CD14-positive monocyte (primary cell): Measurements from ENCODE around the gene CTNND2. TPM values are rescaled to one million over a fixed set of nuclear protein-coding genes. Genes with fewer than 3 reads are reported as not detected.

Experiments
- DNase-seq, 3 donors: peaks; one replicate each; pipeline ENCODE4 v3.0.0-alpha.2; 2011 to 2022
- H2AFZ ChIP-seq: 2 replicates; pipeline ENCODE4 v1.6.0; 2012; ENCODE audit warnings: mild to moderate bottlenecking, low read depth, low read length, inconsistent platforms; ENCODE audit not compliant: insufficient read depth, poor library complexity, severe bottlenecking
- H3K27ac ChIP-seq, 2 donors: 1 replicate in 1 of 2; 2 replicates in 1 of 2; pipeline ENCODE4 v1.5.1; 2012 to 2013; ENCODE audit warnings: low read length in 2 of 2, control low read depth in 1 of 2, inconsistent platforms in 1 of 2, low read depth in 1 of 2, mild to moderate bottlenecking in 1 of 2
- H3K27me3 ChIP-seq, 2 donors: one replicate each; pipeline versions ENCODE4 v1.6.0 to v1.6.1; 2011 to 2013; ENCODE audit warnings: low read length in 2 of 2; ENCODE audit not compliant: control insufficient read depth in 2 of 2, insufficient read depth in 2 of 2
- H3K36me3 ChIP-seq, 2 donors: replicated peaks in 1 of 2; 1 replicate in 1 of 2; 2 replicates in 1 of 2; pipeline versions ENCODE4 v1.5.1 to v1.6.1; 2012 to 2013; ENCODE audit warnings: low read length in 2 of 2, control low read depth in 1 of 2, inconsistent platforms in 1 of 2, mild to moderate bottlenecking in 1 of 2; ENCODE audit not compliant: insufficient read depth in 2 of 2, control insufficient read depth in 1 of 2
- H3K4me1 ChIP-seq, 2 donors: 1 replicate in 1 of 2; 2 replicates in 1 of 2; pipeline versions ENCODE4 v1.5.1 to v1.6.1; 2012 to 2013; ENCODE audit warnings: low read length in 2 of 2, control low read depth in 1 of 2, inconsistent platforms in 1 of 2, mild to moderate bottlenecking in 1 of 2, moderate library complexity in 1 of 2; ENCODE audit not compliant: insufficient read depth in 2 of 2, control insufficient read depth in 1 of 2
- H3K4me2 ChIP-seq: replicated peaks from 2 replicates; pipeline ENCODE3; 2012; ENCODE audit warnings: low read length, moderate library complexity, mild to moderate bottlenecking; ENCODE audit not compliant: poor library complexity, severe bottlenecking; ENCODE audit errors: extremely low read depth
- H3K4me3 ChIP-seq, 3 experiments: fragments of 200-600 bp in 1 of 3; sonication (generic) in 1 of 3; replicated peaks in 1 of 3; 1 replicate in 2 of 3; 2 replicates in 1 of 3; pipeline ENCODE4 v1.5.1; 2011 to 2013; ENCODE audit warnings: low read length in 3 of 3, mild to moderate bottlenecking in 3 of 3, control low read depth in 2 of 3, low read depth in 2 of 3, inconsistent platforms in 1 of 3, moderate library complexity in 1 of 3
- H3K79me2 ChIP-seq: 2 replicates; pipeline ENCODE4 v1.6.0; 2012; ENCODE audit warnings: mild to moderate bottlenecking, control low read depth, inconsistent platforms, low read length, moderate library complexity; ENCODE audit not compliant: insufficient read depth
- H3K9ac ChIP-seq: 2 replicates; pipeline ENCODE4 v1.6.0; 2017; ENCODE audit warnings: low read length, mild to moderate bottlenecking; ENCODE audit not compliant: insufficient read depth, poor library complexity, severe bottlenecking
- H3K9me3 ChIP-seq, 2 donors: replicated peaks in 1 of 2; 1 replicate in 1 of 2; 2 replicates in 1 of 2; pipeline versions ENCODE4 v1.5.1 to v1.6.1; 2012 to 2013; ENCODE audit warnings: low read length in 2 of 2, control low read depth in 1 of 2; ENCODE audit not compliant: control insufficient read depth in 1 of 2, insufficient read depth in 1 of 2
- H4K20me1 ChIP-seq: 2 replicates; pipeline ENCODE4 v1.6.0; 2012; ENCODE audit warnings: mild to moderate bottlenecking, low read length, control low read depth, moderate library complexity; ENCODE audit not compliant: insufficient read depth
- H3K27ac Mint-ChIP-seq, 7 donors: one replicate each; pipeline ENCODE4 v1.8.0; 2020; ENCODE audit warnings: mild to moderate bottlenecking in 7 of 7, mixed read lengths in 7 of 7, moderate library complexity in 6 of 7, inconsistent platforms in 2 of 7
- H3K27me3 Mint-ChIP-seq, 3 donors: one replicate each; pipeline ENCODE4 v1.8.0; 2021 to 2022; ENCODE audit warnings: low read depth in 3 of 3, mild to moderate bottlenecking in 3 of 3, mixed read lengths in 3 of 3, moderate library complexity in 3 of 3, inconsistent platforms in 1 of 3
- H3K36me3 Mint-ChIP-seq, 2 donors: one replicate each; pipeline ENCODE4 v1.8.0; 2020; ENCODE audit warnings: mixed read lengths in 2 of 2, inconsistent platforms in 1 of 2, mild to moderate bottlenecking in 1 of 2
- H3K4me1 Mint-ChIP-seq: one replicate; pipeline ENCODE4 v1.8.0; 2020; ENCODE audit warnings: mild to moderate bottlenecking, mixed read lengths
- H3K4me3 Mint-ChIP-seq, 2 donors: one replicate each; pipeline ENCODE4 v1.8.0; 2020; ENCODE audit warnings: mild to moderate bottlenecking in 2 of 2, mixed read lengths in 2 of 2, moderate library complexity in 1 of 2
- H3K9me3 Mint-ChIP-seq, 7 donors: one replicate each; pipeline ENCODE4 v1.8.0; 2020 to 2022; ENCODE audit warnings: mixed read lengths in 7 of 7, mild to moderate bottlenecking in 6 of 7, moderate library complexity in 6 of 7, inconsistent platforms in 2 of 7
- CTCF ChIP-seq: fragments of 200-600 bp; IDR thresholded peaks from one replicate; pipeline ENCODE4 v1.8.0; 2022; ENCODE audit warnings: antibody characterized with exemption, mild to moderate bottlenecking
- WGBS: methylation state at CpG from one replicate; pipeline ENCODE4 v1.1.5; 2013; ENCODE audit warnings: missing lambda C conversion rate; ENCODE audit not compliant: insufficient coverage; 5-methylcytosine and 5-hydroxymethylcytosine counted together
- intact Hi-C, 2 donors: fragments of 100-400 bp; cut with micrococcal nuclease; formaldehyde crosslinking; loops; one replicate each; pipeline versions ENCODE4 v1.15.0 to v1.15.1; 2023
- polyA plus RNA-seq, 3 donors: library from polyadenylated mRNA; depleted of rRNA in 1 of 3; unstranded in 2 of 3; stranded (reverse) in 1 of 3; fragments of 300-500 nt in 2 of 3; fragments of >200 nt in 1 of 3; fragmentation: Illumina TruSeq in 2 of 3; gene quantifications; 1 replicate in 2 of 3; 2 replicates in 1 of 3; pipeline ENCODE4 v1.2.3, GENCODE V29; 2012 to 2021

Gene CTNND2
- polyA plus RNA-seq, 3 donors: not detected

- Histone ChIP-seq H3K9ac (no peak overlapping the region), H2AFZ (no peak overlapping the region), H3K27ac (no peak overlapping the region), H3K4me2 (no peak overlapping the region), H3K36me3 (no peaks in the 10 kb centered on the region), H3K79me2 (no peaks in the 10 kb centered on the region), H4K20me1 (no peaks in the 10 kb centered on the region), H3K4me1 (no peaks in the 10 kb centered on the region), H3K9me3 (no peaks in the 10 kb centered on the region), H3K27me3 (no peaks in the 10 kb centered on the region), H3K4me3 (no peak overlapping the region)
- TF ChIP-seq CTCF: no peak
- H3K27ac Mint-ChIP-seq: no peak overlapping the region
- peaks cover 0 to 9% (median 7%) of the 10 kb centered on the region in 7 donors for H3K9me3 Mint-ChIP-seq
- H3K4me1 Mint-ChIP-seq: no peaks in the 10 kb centered on the region
- peaks cover 0 to 4% (median 2%) of the 10 kb centered on the region in 3 donors for H3K27me3 Mint-ChIP-seq
- no peak for DNase-seq
- intact Hi-C loops: no loop called here
- no peaks in the 10 kb centered on the region for H3K36me3 Mint-ChIP-seq
- H3K4me3 Mint-ChIP-seq: no peak overlapping the region
- WGBS: 94% methylated on average over 8 of the region's 8 CpGs
Measured at GRCh38 chr5:10995891-10996290, 908.4 kb downstream of the CTNND2 start.

GRCh38 chr5:10994091-10994986, 909.9 kb downstream of the CTNND2 start:
- Histone ChIP-seq H3K9me3 (no peaks in the 10 kb centered on the region), H3K4me1 (no peaks in the 10 kb centered on the region), H2AFZ (no peak overlapping the region), H3K4me3 (no peak overlapping the region), H4K20me1 (no peaks in the 10 kb centered on the region), H3K27me3 (no peaks in the 10 kb centered on the region), H3K27ac (no peak overlapping the region), H3K36me3 (no peaks in the 10 kb centered on the region), H3K79me2 (no peaks in the 10 kb centered on the region), H3K4me2 (no peak overlapping the region), H3K9ac (no peak overlapping the region)
- Mint-ChIP-seq H3K4me1 (no peaks in the 10 kb centered on the region), H3K36me3 (no peaks in the 10 kb centered on the region), H3K27ac (no peak overlapping the region), H3K27me3 (peaks cover 3 to 4% (median 3%) of the 10 kb centered on the region in 3 donors), H3K9me3 (peaks cover 0 to 9% (median 7%) of the 10 kb centered on the region in 7 donors), H3K4me3 (no peak overlapping the region)
- no peak for TF ChIP-seq CTCF
- intact Hi-C loops: no loop called here
- 94% methylated on average over 8 of the region's 30 CpGs for WGBS
- DNase-seq: no peak
